ENCODE measurements around the gene BLZF1. TPM values are rescaled to one million over a fixed set of nuclear protein-coding genes. Genes with fewer than 3 reads are reported as not detected.

Gene BLZF1
- total and polyA plus RNA-seq, 2 of the 8 experiments (the other 6 are each of a cell fraction or from before 2014, with no cell fraction given): 1.8 to 10.3 TPM

DNA sequence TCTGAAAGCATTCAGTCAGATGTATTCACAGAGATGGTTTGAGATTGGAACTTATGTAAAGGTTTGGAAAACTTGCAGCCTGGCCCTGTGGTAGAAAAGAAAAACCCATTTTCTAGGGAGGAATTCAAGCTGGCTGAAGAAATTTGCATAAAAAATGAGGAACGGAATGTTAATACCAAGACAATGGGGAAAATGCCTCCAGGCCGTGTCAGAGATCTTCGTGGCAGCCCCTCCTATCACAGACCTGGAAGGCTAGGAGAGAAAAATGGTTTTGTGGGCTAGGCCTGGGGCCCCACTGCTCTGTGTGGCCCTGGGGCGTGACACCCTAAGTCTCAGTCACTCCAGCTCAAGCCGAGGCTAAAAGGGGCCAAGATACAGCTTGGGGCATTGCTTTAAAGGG lies 27.1 kb upstream of the BLZF1 start (continued):
- TF ChIP-seq, protein P1, sequence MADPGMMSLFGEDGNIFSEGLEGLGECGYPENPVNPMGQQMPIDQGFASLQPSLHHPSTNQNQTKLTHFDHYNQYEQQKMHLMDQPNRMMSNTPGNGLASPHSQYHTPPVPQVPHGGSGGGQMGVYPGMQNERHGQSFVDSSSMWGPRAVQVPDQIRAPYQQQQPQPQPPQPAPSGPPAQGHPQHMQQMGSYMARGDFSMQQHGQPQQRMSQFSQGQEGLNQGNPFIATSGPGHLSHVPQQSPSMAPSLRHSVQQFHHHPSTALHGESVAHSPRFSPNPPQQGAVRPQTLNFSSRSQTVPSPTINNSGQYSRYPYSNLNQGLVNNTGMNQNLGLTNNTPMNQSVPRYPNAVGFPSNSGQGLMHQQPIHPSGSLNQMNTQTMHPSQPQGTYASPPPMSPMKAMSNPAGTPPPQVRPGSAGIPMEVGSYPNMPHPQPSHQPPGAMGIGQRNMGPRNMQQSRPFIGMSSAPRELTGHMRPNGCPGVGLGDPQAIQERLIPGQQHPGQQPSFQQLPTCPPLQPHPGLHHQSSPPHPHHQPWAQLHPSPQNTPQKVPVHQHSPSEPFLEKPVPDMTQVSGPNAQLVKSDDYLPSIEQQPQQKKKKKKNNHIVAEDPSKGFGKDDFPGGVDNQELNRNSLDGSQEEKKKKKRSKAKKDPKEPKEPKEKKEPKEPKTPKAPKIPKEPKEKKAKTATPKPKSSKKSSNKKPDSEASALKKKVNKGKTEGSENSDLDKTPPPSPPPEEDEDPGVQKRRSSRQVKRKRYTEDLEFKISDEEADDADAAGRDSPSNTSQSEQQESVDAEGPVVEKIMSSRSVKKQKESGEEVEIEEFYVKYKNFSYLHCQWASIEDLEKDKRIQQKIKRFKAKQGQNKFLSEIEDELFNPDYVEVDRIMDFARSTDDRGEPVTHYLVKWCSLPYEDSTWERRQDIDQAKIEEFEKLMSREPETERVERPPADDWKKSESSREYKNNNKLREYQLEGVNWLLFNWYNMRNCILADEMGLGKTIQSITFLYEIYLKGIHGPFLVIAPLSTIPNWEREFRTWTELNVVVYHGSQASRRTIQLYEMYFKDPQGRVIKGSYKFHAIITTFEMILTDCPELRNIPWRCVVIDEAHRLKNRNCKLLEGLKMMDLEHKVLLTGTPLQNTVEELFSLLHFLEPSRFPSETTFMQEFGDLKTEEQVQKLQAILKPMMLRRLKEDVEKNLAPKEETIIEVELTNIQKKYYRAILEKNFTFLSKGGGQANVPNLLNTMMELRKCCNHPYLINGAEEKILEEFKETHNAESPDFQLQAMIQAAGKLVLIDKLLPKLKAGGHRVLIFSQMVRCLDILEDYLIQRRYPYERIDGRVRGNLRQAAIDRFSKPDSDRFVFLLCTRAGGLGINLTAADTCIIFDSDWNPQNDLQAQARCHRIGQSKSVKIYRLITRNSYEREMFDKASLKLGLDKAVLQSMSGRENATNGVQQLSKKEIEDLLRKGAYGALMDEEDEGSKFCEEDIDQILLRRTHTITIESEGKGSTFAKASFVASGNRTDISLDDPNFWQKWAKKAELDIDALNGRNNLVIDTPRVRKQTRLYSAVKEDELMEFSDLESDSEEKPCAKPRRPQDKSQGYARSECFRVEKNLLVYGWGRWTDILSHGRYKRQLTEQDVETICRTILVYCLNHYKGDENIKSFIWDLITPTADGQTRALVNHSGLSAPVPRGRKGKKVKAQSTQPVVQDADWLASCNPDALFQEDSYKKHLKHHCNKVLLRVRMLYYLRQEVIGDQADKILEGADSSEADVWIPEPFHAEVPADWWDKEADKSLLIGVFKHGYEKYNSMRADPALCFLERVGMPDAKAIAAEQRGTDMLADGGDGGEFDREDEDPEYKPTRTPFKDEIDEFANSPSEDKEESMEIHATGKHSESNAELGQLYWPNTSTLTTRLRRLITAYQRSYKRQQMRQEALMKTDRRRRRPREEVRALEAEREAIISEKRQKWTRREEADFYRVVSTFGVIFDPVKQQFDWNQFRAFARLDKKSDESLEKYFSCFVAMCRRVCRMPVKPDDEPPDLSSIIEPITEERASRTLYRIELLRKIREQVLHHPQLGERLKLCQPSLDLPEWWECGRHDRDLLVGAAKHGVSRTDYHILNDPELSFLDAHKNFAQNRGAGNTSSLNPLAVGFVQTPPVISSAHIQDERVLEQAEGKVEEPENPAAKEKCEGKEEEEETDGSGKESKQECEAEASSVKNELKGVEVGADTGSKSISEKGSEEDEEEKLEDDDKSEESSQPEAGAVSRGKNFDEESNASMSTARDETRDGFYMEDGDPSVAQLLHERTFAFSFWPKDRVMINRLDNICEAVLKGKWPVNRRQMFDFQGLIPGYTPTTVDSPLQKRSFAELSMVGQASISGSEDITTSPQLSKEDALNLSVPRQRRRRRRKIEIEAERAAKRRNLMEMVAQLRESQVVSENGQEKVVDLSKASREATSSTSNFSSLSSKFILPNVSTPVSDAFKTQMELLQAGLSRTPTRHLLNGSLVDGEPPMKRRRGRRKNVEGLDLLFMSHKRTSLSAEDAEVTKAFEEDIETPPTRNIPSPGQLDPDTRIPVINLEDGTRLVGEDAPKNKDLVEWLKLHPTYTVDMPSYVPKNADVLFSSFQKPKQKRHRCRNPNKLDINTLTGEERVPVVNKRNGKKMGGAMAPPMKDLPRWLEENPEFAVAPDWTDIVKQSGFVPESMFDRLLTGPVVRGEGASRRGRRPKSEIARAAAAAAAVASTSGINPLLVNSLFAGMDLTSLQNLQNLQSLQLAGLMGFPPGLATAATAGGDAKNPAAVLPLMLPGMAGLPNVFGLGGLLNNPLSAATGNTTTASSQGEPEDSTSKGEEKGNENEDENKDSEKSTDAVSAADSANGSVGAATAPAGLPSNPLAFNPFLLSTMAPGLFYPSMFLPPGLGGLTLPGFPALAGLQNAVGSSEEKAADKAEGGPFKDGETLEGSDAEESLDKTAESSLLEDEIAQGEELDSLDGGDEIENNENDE (IDR thresholded peaks at IDR 0.05; ENCODE audit: insufficient replicate concordance, low read length): no peak
- no peak for TF ChIP-seq CBX5 (IDR thresholded peaks at IDR 0.05; ENCODE audit: low read depth, low read length)
